H1 (cell line): ENCODE results near the gene RITA1. TPM values are rescaled to one million over a fixed set of nuclear protein-coding genes. Genes with fewer than 3 reads are reported as not detected.

Source experiments
- CTCF ChIA-PET: fragments of 300-600 bp; sonication (Branson Sonifier 250); formaldehyde crosslinking; loops from one replicate; lab custom pipeline; 2021; ENCODE audit not compliant: partially characterized antibody; lab: Charles Lee
- POLR2A ChIA-PET: fragments of 300-600 bp; sonication (Branson Sonifier 250); formaldehyde crosslinking; loops from one replicate; lab custom pipeline; 2021; ENCODE audit warnings: inconsistent platforms; ENCODE audit not compliant: partially characterized antibody; lab: Charles Lee
- DNase-seq, 2 experiments: peaks; one replicate each; pipeline versions ENCODE4 v3.0.0 to v3.0.0-alpha.2; 2010 to 2022; ENCODE audit warnings: low spot score in 2 of 2, low read depth in 1 of 2, mixed read lengths in 1 of 2
- FAIRE-seq: peaks from 2 replicates; lab custom pipeline; 2011; peaks lifted over from hg19 to GRCh38; lab: Jason Lieb, UNC
- H2AFZ ChIP-seq: 2 replicates; pipeline ENCODE4 v1.8.1; 2012; ENCODE audit warnings: low read length, inconsistent platforms
- H2AK5ac ChIP-seq: 2 replicates; pipeline ENCODE4 v1.6.1; 2013; ENCODE audit warnings: low read depth, low read length
- H2BK120ac ChIP-seq: replicated peaks from 2 replicates; pipeline ENCODE3; 2013; ENCODE audit warnings: low read depth, low read length, inconsistent platforms
- H2BK12ac ChIP-seq: 2 replicates; pipeline ENCODE4 v1.6.1; 2013; ENCODE audit warnings: low read depth, low read length
- H2BK15ac ChIP-seq: 2 replicates; pipeline ENCODE4 v1.6.1; 2013; ENCODE audit warnings: low read length
- H2BK20ac ChIP-seq: 2 replicates; pipeline ENCODE4 v1.6.1; 2013; ENCODE audit warnings: low read length
- H2BK5ac ChIP-seq: 2 replicates; pipeline ENCODE4 v1.6.1; 2013; ENCODE audit warnings: low read depth, low read length
- H3K14ac ChIP-seq: 2 replicates; pipeline ENCODE4 v1.6.1; 2013; ENCODE audit warnings: inconsistent platforms; ENCODE audit not compliant: insufficient read length
- H3K18ac ChIP-seq: 2 replicates; pipeline ENCODE4 v1.6.1; 2013; ENCODE audit warnings: low read length; ENCODE audit errors: extremely low read depth
- H3K23ac ChIP-seq: 2 replicates; pipeline ENCODE4 v1.6.1; 2013; ENCODE audit warnings: inconsistent platforms; ENCODE audit not compliant: insufficient read length
- H3K23me2 ChIP-seq: 2 replicates; pipeline ENCODE4 v1.6.1; 2013; ENCODE audit warnings: low read depth, low read length
- H3K27ac ChIP-seq: 2 replicates; pipeline ENCODE4 v1.6.1; 2011; ENCODE audit warnings: low read depth, low read length, inconsistent platforms
- H3K27me3 ChIP-seq, 4 experiments: replicated peaks in 1 of 4; 1 replicate in 1 of 4; 2 replicates in 3 of 4; pipeline versions ENCODE4 v1.6.1 to v1.8.1; 2011 to 2013; ENCODE audit warnings: low read length in 3 of 4, mild to moderate bottlenecking in 3 of 4, inconsistent platforms in 2 of 4, mixed read lengths in 2 of 4, moderate library complexity in 1 of 4; ENCODE audit not compliant: control insufficient read depth in 3 of 4, insufficient read depth in 3 of 4; ENCODE audit errors: extremely low read depth in 1 of 4
- H3K36me3 ChIP-seq, 4 experiments: 2 replicates each; pipeline versions ENCODE4 v1.6.1 to v1.8.1; 2011 to 2013; ENCODE audit warnings: mild to moderate bottlenecking in 4 of 4, low read length in 3 of 4, moderate library complexity in 2 of 4, control low read depth in 1 of 4, inconsistent platforms in 1 of 4; ENCODE audit not compliant: insufficient read depth in 4 of 4, control insufficient read depth in 2 of 4
- H3K4ac ChIP-seq: replicated peaks from 2 replicates; pipeline ENCODE3; 2013; ENCODE audit warnings: low read length, low read depth, mixed read lengths, inconsistent platforms; ENCODE audit not compliant: insufficient read length
- H3K4me1 ChIP-seq, 4 experiments: replicated peaks in 1 of 4; 1 replicate in 1 of 4; 2 replicates in 3 of 4; pipeline versions ENCODE4 v1.6.1 to v1.8.1; 2011 to 2013; ENCODE audit warnings: low read length in 3 of 4, inconsistent platforms in 2 of 4, mixed read lengths in 1 of 4; ENCODE audit not compliant: insufficient read depth in 4 of 4, control insufficient read depth in 3 of 4
- H3K4me2 ChIP-seq, 2 experiments: 2 replicates each; pipeline versions ENCODE4 v1.6.1 to v1.8.1; 2011 to 2013; ENCODE audit warnings: low read depth in 2 of 2, low read length in 2 of 2, control low read depth in 1 of 2, inconsistent platforms in 1 of 2, mild to moderate bottlenecking in 1 of 2; ENCODE audit not compliant: insufficient read depth in 1 of 2
- H3K4me3 ChIP-seq, 4 experiments: fragments of 200-600, 300-600 bp in 1 of 4; sonication (generic), shearing (Covaris generic), sonication (Bioruptor Twin) in 1 of 4; 2 replicates each; pipeline versions ENCODE4 v1.5.1 to v1.8.1; 2011 to 2016; ENCODE audit warnings: low read length in 4 of 4, low read depth in 3 of 4, control low read depth in 2 of 4, inconsistent platforms in 2 of 4, mild to moderate bottlenecking in 2 of 4, mixed read lengths in 1 of 4, moderate library complexity in 1 of 4; ENCODE audit not compliant: insufficient read depth in 2 of 4; ENCODE audit errors: extremely low read depth in 1 of 4
- H3K56ac ChIP-seq: replicated peaks from 2 replicates; pipeline ENCODE3; 2013; ENCODE audit warnings: low read depth, mild to moderate bottlenecking, mixed read lengths, low read length, inconsistent platforms; ENCODE audit not compliant: insufficient read length
- H3K79me1 ChIP-seq: 2 replicates; pipeline ENCODE4 v1.6.1; 2013; ENCODE audit warnings: low read depth, low read length, control low read depth
- H3K79me2 ChIP-seq, 2 experiments: 2 replicates each; pipeline versions ENCODE4 v1.6.1 to v1.8.1; 2012 to 2013; ENCODE audit warnings: low read length in 2 of 2, mild to moderate bottlenecking in 2 of 2, inconsistent platforms in 1 of 2; ENCODE audit not compliant: insufficient read depth in 2 of 2, control insufficient read depth in 1 of 2
- H3K9ac ChIP-seq, 4 experiments: replicated peaks in 1 of 4; 1 replicate in 1 of 4; 2 replicates in 3 of 4; pipeline versions ENCODE4 v1.6.1 to v1.8.1; 2011 to 2013; ENCODE audit warnings: low read depth in 3 of 4, low read length in 3 of 4, control low read depth in 2 of 4, mild to moderate bottlenecking in 2 of 4, moderate library complexity in 2 of 4, inconsistent platforms in 1 of 4; ENCODE audit errors: extremely low read depth in 1 of 4
- H3K9me3 ChIP-seq, 2 experiments: 2 replicates each; pipeline versions ENCODE4 v1.6.1 to v1.8.1; 2012 to 2013; ENCODE audit warnings: mild to moderate bottlenecking in 2 of 2, moderate library complexity in 2 of 2, control low read depth in 1 of 2, inconsistent platforms in 1 of 2, low read depth in 1 of 2, low read length in 1 of 2, mixed read lengths in 1 of 2; ENCODE audit not compliant: insufficient read depth in 2 of 2
- H4K20me1 ChIP-seq, 2 experiments: replicated peaks in 1 of 2; 2 replicates each; pipeline versions ENCODE3 to v1.8.1; 2011 to 2013; ENCODE audit warnings: inconsistent platforms in 2 of 2, low read length in 2 of 2, mild to moderate bottlenecking in 1 of 2; ENCODE audit not compliant: insufficient read depth in 2 of 2, control insufficient read depth in 1 of 2
- H4K5ac ChIP-seq: 2 replicates; pipeline ENCODE4 v1.6.1; 2013; ENCODE audit warnings: low read length, low read depth, mixed read lengths, inconsistent platforms; ENCODE audit not compliant: insufficient read length
- H4K8ac ChIP-seq: 2 replicates; pipeline ENCODE4 v1.8.0; 2013; ENCODE audit warnings: mild to moderate bottlenecking, moderate library complexity, low read length, inconsistent platforms; ENCODE audit not compliant: insufficient read depth; ENCODE audit errors: extremely low read depth
- H4K91ac ChIP-seq: replicated peaks from 2 replicates; pipeline ENCODE3; 2013; ENCODE audit warnings: low read length, mixed read lengths, inconsistent platforms; ENCODE audit not compliant: insufficient read length
- ASH2L ChIP-seq: fragments of 200-600, 300-600 bp; sonication (generic); IDR thresholded peaks from one replicate; pipeline ENCODE4 v1.7.1; 2017; ENCODE audit warnings: low read length
- POLR2A ChIP-seq, 2 experiments: IDR thresholded peaks; 1 replicate in 1 of 2; 2 replicates in 1 of 2; pipeline ENCODE4 v1.6.1; 2011; ENCODE audit warnings: low read depth in 2 of 2, low read length in 2 of 2, mild to moderate bottlenecking in 2 of 2; ENCODE audit errors: control extremely low read depth in 1 of 2
- RBBP5 ChIP-seq: IDR thresholded peaks from 2 replicates; pipeline ENCODE4 v1.7.1; 2012; ENCODE audit warnings: low read depth, mild to moderate bottlenecking, inconsistent platforms, low read length, moderate library complexity, borderline replicate concordance
- SAP30 ChIP-seq: fragments of 300-600 bp; sonication (generic); IDR thresholded peaks from 2 replicates; pipeline ENCODE4 v1.7.1; 2012; ENCODE audit warnings: low read length, moderate library complexity, mild to moderate bottlenecking, inconsistent platforms; ENCODE audit not compliant: insufficient read depth, insufficient replicate concordance
- SIN3A ChIP-seq, 2 experiments: IDR thresholded peaks in 1 of 2; conservative IDR thresholded peaks in 1 of 2; 2 replicates each; pipeline ENCODE4 v1.6.1; 2011 to 2012; ENCODE audit warnings: low read length in 2 of 2, improper control_type of control experiment in 1 of 2, low read depth in 1 of 2, mild to moderate bottlenecking in 1 of 2
- WGBS, 2 experiments: shearing (Covaris generic) in 1 of 2; methylation state at CpG; one replicate each; pipeline versions ENCODE4 v1.1.6 to v1.1.7; 2013 to 2015; ENCODE audit warnings: low lambda C conversion rate in 2 of 2, mixed read lengths in 2 of 2, inconsistent platforms in 1 of 2, low coverage in 1 of 2, missing lambda C conversion rate in 1 of 2; ENCODE audit not compliant: insufficient replicate concordance in 2 of 2, insufficient coverage in 1 of 2, insufficient read length in 1 of 2; ENCODE audit errors: extremely low coverage in 1 of 2, missing lambda C conversion rate in 1 of 2; 5-methylcytosine and 5-hydroxymethylcytosine counted together
- polyA plus RNA-seq, 7 experiments: library from polyadenylated mRNA; depleted of rRNA in 3 of 7; stranded (reverse) in 5 of 7; unstranded in 2 of 7; fragments of >200 nt in 5 of 7; fragments of 200-250 nt in 2 of 7; gene quantifications; 1 replicate in 5 of 7; 2 replicates in 1 of 7; 4 replicates in 1 of 7; pipeline versions ENCODE4 v1.2.1 to v1.2.3, GENCODE V29; 2011 to 2013; ENCODE audit warnings: missing spikeins in 2 of 7, mixed read lengths in 2 of 7
- total RNA-seq: library from RNA; stranded (reverse); fragmentation: NEBNext Ultra II Directional; extraction: Animal tissue kit (Norgen Biotek cat#: 25700); gene quantifications from 2 replicates; pipeline ENCODE4 v1.2.1, GENCODE V29; 2021
- TF ChIP-seq, protein P1 (sequence below): IDR thresholded peaks from 2 replicates; pipeline ENCODE4 v1.6.1; 2011; ENCODE audit warnings: low read depth, mild to moderate bottlenecking, low read length; ENCODE audit not compliant: insufficient read depth

The RITA1 gene
- total and polyA plus RNA-seq, 2 of the 8 experiments (the other 6 are each of a cell fraction or from before 2014, with no cell fraction given), result 24.1 to 25.8 TPM

DNA sequence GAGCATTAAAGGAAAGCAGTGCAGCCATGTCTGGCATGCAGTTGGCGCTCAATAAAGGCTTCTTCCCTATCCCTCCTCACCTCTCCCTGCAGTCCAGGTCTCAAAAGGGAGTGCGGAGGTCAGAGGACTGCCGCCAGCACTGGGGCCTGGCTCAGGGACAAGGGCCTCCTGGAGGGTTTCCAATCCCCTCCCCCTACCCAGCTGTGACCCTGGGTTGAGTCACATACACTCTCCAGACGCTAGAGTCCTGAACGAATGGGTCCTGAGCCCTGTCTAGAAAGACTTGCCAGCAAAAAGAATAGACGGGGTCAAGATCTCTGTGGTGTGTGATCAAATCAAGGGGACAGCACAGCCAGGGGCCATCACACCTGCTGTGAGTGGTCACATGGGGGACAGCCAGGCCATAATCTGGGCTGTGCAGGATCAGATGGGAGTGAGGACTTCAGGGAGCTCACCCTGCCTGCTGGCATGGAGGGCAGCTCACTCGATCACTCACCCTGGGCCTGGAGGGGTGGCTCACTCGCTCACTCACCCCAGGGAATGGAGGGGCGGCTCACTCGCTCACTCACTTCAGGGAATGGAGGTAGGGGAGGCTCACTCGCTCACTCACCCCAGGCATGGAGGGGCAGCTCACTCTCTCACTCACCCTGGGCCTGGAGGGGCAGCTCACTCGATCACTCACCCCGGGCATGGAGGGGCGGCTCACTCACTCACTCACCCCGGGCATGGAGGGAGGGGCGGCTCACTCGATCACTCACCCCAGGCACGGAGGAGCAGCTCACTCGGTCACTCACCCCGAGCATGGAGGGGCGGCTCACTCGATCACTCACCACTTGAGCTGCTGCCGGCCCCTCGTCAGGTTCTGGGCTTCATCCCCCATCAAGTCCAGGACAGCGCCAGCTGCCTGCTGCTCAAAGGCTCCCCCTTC lies 23.2 kb upstream of the RITA1 start:
- Histone ChIP-seq H4K91ac (no peak overlapping the region), H3K56ac (no peak overlapping the region), H2BK120ac (no peak overlapping the region), H3K18ac (no peak overlapping the region), H3K27me3 (no peaks in the 10 kb centered on the region), H3K4me1 (peaks cover 5 to 13% (median 9%) of the 10 kb centered on the region in 4 experiments), H3K79me2 (no peaks in the 10 kb centered on the region), H4K5ac (no peak overlapping the region), H4K20me1 (peaks cover 16 to 20% of the 10 kb centered on the region in 2 experiments), H3K27ac (peak overlapping the region; percentile 39; the same call in 1 of the 2 replicates), H3K79me1 (no peaks in the 10 kb centered on the region; the same call in 1 of the 2 replicates), H3K4me2 (peak overlapping the region; percentile 18 to 37; a peak in 2 of 4 replicates), H2BK5ac (peak overlapping the region; percentile 68), H3K23me2 (0 out of 2 replicates have a peak, but pooled peaks cover 3% of the 10 kb centered on the region), H2BK12ac (no peak overlapping the region), H3K4me3 (no peak overlapping the region), H2BK20ac (no peak overlapping the region), H3K14ac (no peak overlapping the region), H2AFZ (no peak overlapping the region), H2BK15ac (no peak overlapping the region), H4K8ac (no peak overlapping the region; the same call in 1 of the 2 replicates), H3K36me3 (peaks cover 20 to 52% (median 41%) of the 10 kb centered on the region in 4 experiments; a peak in 7 of 8 replicates), H3K9me3 (no peaks in the 10 kb centered on the region), H3K4ac (no peak overlapping the region), H3K9ac (no peak overlapping the region; a peak in 1 of 7 replicates), H2AK5ac (no peak overlapping the region), H3K23ac (no peak overlapping the region)
- FAIRE-seq (no peak), DNase-seq (no peak)
- ChIA-PET CTCF (interaction anchor here (0.6 to 11.2 kb wide), 9 partner anchors 9 to 257 kb away, joined by 3 to 114 read pairs (median 4); partner anchors contain the start of gene RASAL1), POLR2A (interaction anchor here (0.8 to 4.3 kb wide), 9 partner anchors 8 to 61 kb away, joined by 3 to 28 read pairs (median 4); partner anchors contain the start of genes DDX54 and RITA1)
- 77% methylated on average over 17 of the region's 25 CpGs; no CpG with 5 or more reads in 1 of the 2 experiments for WGBS, 2 experiments
- TF ChIP-seq ASH2L (peak; percentile 61), SIN3A (conservative IDR thresholded peaks at IDR 0.05 in 1 of 2, IDR thresholded peaks at IDR 0.05 in 1 of 2; ENCODE audit: low read depth in 1 of 2, low read length in 2 of 2) (peak in 1 of 2 experiments; percentile 42; a peak in 1 of 4 replicates), POLR2A (IDR thresholded peaks at IDR 0.05; ENCODE audit: control extremely low read depth in 1 of 2, low read depth in 2 of 2, low read length in 2 of 2) (no peak), SAP30 (peak; percentile 38), RBBP5 (peak; percentile 64; the same call in 1 of the 2 replicates)
- TF ChIP-seq, protein P1, sequence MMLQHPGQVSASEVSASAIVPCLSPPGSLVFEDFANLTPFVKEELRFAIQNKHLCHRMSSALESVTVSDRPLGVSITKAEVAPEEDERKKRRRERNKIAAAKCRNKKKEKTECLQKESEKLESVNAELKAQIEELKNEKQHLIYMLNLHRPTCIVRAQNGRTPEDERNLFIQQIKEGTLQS, result no peak
